ENCODE results near the gene ADAD2.
"Not testable (repeated sequence)": the region's sequence is repeated elsewhere in the genome, so short reads cannot be mapped to it uniquely, and the experiment has no call there.

The ADAD2 gene

DNA sequence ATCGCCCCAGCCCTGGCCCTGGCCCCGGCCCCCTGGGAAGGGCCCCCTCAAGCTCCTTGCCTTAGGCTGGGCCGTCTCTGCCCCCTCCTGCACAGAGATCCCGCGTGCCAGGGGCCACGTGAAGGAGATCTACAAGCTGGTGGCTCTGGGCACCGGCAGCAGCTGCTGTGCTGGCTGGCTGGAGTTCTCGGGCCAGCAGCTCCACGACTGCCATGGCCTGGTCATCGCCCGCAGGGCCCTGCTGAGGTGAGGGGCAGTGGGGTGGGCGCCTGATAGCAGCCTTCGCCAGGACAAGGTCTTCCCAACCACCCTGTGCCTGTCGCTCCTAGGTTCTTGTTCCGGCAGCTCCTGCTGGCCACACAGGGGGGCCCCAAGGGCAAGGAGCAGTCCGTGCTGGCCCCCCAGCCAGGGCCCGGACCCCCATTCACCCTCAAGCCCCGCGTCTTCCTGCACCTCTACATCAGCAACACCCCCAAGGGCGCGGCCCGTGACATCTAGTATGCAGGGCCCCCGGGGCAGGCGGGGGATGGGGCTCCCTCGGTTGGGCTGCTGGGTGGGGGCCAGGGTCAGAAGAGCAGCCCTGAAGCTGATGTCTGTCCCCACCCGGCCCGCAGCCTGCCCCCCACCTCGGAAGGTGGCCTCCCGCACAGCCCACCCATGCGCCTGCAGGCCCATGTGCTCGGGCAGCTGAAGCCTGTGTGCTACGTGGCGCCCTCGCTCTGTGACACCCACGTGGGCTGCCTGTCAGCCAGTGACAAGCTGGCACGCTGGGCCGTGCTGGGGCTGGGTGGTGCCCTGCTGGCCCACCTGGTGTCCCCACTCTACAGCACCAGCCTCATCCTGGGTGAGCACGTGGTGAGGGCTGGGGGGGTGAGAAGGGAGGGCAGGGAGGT, 4.5 kb downstream of the ADAD2 start:
- no peak for DNase-seq (ENCODE audit: low read depth in 2 of 2, low spot score in 1 of 2)

DNA sequence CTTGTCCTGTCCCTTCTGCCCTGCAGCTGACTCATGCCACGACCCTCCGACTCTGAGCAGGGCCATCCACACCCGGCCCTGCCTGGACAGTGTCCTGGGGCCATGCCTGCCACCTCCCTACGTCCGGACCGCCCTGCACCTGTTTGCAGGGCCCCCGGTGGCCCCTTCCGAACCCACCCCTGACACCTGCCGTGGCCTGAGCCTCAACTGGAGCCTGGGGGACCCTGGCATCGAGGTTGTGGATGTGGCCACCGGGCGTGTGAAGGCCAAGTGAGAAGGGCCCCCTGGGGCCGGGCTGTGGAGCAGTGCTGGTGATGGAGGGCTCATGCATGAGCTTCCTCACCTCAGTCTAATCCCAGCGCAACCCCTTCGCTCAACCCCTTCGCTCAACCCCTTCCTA, 5.1 kb downstream of the ADAD2 start:
- DNase-seq (ENCODE audit: low read depth in 2 of 2, low spot score in 1 of 2), result no peak

GRCh38 chr16:84196727-84197394, 5.9 kb downstream of the ADAD2 start:
- DNase-seq (ENCODE audit: low read depth in 2 of 2, low spot score in 1 of 2), result no peak

GRCh38 chr16:84197466-84198128, 6.6 kb downstream of the ADAD2 start:
- no peak for DNase-seq (ENCODE audit: low read depth in 2 of 2, low spot score in 1 of 2)

DNA sequence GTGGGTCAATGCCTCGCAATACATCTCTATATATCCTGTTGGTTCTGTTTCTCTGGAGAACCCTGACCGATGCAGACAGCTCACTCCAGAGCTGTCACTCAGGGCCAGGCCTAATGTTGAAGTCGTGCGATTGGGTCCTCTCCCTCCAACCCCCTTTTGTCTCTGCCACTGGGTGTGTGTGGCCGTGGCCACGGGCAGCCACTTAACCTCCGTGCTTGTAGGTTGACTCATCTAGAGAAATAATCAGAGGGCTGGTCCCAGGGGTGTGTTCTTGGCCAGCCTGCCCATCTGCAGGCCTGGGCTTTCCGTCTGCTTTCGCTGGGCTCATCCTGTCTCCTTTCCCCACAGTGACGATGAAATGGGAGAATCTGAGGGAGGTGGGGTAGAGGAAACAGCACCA, 7.4 kb downstream of the ADAD2 start:
- no peak for DNase-seq (ENCODE audit: low read depth in 2 of 2, low spot score in 1 of 2)

GRCh38 chr16:84199097-84199496, 8.1 kb downstream of the ADAD2 start:
- no peak for DNase-seq (ENCODE audit: low read depth in 2 of 2, low spot score in 1 of 2)

DNA sequence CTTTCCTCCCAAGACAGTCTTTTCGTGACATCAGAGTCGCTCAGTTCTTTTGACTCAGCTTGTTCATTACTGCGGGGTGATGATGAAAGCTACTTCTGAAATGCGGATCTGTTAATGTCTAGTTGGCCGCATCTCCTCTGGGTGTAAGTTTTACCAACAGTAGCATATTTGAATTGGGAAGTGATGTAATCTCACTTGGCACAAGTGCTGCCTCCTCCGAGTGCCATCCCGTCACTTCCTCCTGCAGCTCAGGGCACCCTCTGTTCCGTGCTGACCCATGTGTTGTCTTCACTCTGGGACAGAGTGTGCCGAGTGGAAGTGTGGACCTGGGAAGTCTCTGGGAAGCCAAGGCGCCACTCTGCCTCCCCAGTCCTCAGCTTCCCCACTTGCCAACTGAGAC, 8.9 kb downstream of the ADAD2 start:
- DNase-seq (ENCODE audit: low read depth in 2 of 2, low spot score in 1 of 2), result no peak

DNA sequence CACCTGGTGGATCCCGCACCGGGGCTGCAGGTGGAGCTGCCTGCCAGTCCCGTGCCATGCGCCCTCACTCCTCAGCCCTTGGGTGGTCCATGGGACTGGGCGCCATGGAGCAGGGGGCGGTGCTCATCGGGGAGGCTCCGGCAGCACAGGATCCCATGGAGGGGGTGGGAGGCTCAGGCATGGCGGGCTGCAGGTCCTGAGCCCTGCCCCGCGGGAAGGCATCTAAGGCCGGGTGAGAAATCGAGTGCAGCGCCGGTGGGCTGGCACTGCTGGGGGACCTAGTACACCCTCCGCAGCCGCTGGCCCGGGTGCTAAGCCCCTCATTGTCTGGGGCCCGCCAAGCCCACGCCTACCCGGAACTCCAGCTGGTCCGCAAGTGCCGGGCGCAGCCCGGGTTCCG, 13.6 kb downstream of the ADAD2 start:
- DNase-seq (ENCODE audit: low read depth in 2 of 2, low spot score in 1 of 2), result not testable (repeated sequence)

DNA sequence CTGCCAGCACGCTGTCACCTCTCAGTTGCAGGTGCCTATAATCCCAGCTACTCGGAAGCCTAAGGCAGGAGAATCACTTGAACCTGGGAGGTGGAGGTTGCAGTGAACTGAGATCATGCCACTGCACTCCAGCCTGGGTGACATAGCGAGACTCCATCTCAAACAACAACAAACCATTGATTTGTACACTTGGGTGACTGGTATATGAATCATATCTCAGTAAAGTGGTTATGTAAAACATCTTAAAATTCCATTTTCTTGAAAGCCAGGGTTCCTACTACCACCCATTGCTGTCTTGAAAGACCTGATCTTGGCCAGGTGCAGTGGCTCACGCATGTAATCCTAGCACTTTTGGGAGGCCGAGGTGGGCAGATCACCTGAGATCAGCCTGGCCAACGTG, 14.2 kb downstream of the ADAD2 start:
- DNase-seq (ENCODE audit: low read depth in 2 of 2, low spot score in 1 of 2), result not testable (repeated sequence)

DNA sequence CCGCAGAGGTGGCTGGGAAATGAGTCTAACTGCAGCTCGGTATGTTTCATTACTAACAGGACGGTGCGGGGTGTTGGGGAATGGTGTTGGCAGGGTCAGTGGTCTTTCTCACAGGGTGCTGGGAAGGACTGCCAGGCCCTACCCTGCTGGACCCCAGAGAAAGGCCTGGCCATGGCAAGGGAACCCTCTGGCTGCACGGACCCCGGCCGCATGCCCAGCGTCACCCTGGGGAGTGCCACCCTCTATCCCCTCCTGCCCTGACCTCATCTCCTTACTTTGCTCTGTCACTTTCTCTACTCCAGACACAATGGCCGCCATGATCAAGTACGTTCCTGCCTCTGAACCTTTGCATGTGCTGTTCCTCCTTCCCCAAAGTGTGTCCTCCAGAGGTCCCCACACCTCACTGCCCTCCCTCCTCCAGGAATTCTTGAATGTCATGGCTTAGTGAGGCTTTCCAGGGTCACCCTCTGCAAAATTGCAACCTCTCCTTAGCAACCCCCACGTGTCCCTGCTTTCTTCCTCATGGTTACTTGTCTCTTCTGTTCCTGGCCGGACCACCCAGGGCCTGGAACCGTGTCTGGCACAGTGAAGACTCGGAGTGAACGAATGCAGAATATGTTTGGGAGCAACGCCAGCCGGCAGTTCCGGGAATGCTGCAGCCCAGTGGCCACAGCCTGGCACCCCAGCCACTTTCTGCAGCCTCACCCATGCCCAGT, 15.2 kb downstream of the ADAD2 start:
- DNase-seq (ENCODE audit: low read depth in 2 of 2, low spot score in 1 of 2), result no peak

DNA sequence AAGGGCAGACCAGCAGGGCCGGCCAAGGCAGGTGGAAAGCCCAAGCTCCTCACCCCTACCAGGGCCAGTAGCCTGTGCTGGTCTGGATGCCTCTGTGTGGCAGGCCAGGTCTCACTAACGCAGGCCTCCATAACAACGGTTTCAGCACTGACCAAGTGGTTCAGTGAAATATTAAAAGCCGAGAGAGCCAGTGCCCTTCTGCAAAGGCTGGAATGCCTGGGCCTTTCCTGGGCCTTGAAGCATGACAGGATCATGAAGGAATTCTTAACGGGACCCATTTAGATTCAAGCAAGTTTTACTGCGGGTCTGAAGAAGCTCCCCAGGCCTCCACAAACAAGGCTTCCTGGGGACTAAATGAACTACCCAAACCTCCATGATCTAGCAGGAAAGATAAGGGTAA, 16.3 kb downstream of the ADAD2 start:
- DNase-seq (ENCODE audit: low read depth in 2 of 2, low spot score in 1 of 2), result no peak

GRCh38 chr16:84207879-84208278, 16.9 kb downstream of the ADAD2 start:
- DNase-seq (ENCODE audit: low read depth in 2 of 2, low spot score in 1 of 2), result no peak

DNA sequence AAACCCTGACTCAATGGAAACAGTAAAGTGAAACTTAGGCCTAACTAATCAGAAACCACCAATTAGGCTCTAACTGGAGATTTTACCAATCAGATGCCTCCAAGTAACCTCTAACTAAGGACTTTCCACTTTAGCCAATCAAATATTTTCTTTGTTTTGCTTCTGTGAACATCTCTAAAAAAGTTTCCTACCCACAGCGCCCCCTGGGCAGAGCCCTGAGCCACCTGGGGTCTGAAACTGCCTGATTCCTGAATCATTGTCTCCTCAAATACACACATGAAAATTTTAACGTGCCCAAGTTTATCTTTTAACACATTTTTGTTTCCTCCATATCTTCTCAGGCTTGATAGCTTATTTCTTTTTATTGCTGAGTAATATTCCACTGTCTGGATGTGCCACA, 19.0 kb downstream of the ADAD2 start:
- no peak for DNase-seq (ENCODE audit: low read depth in 2 of 2, low spot score in 1 of 2)

- no peak for DNase-seq (ENCODE audit: low read depth in 2 of 2, low spot score in 1 of 2)
These were observed 21.2 kb downstream of the ADAD2 start for GRCh38 chr16:84212154-84212553.

- DNase-seq (ENCODE audit: low read depth in 2 of 2, low spot score in 1 of 2), result no peak
These were observed 21.7 kb downstream of the ADAD2 start for GRCh38 chr16:84212631-84213030.

DNA sequence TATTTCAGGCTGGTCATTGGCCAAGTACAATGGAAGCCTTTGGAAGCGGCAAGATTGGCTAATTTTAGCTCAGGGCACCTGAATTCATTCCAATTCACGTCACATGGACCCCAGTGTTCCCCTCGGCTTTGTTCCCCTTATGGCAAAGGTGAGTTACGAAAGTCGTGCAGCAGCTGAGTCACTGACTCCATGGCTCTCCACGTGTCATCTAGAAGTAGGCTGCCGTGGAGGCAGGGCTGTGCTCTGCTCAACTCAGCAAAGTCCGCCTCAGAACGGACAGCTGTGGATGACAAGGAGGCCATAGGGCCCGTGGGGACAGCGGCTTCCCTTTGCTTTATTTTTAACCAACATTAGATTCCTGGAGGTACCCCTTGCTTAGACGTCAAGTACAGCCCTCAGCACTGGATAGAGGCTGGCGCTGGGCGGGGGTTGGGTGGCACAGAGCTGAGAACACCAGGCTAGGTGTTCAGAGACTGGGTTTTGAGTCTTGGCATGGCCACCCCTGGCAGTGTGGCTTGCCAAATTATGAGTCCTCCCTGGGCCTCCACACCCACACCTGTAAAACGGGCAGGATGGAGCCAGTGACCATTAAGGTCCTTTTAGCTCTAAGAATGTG, 23.6 kb downstream of the ADAD2 start:
- DNase-seq (ENCODE audit: low read depth in 2 of 2, low spot score in 1 of 2), result no peak

DNA sequence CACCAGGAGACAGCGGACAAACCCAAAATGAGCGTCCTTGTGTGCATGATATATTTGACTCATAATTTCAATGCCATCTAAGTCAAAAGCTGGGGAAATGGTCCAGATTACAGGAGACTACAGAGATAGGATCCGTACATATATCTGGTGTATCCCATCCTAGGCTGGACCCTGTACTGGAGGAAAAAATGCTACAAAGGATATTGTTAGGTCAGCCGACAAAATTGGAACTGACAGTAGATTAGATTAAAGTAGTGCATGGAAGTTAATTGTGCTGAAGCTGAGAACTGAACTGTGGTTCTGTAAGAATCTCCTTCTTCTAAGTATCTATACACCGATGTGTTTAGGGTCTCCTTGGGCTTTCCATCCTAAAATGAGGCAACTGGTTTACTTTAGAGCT, 24.6 kb downstream of the ADAD2 start:
- DNase-seq (ENCODE audit: low read depth in 2 of 2, low spot score in 1 of 2), result no peak

- not testable (repeated sequence) for DNase-seq (ENCODE audit: low read depth in 2 of 2, low spot score in 1 of 2)
These were observed 25.2 kb downstream of the ADAD2 start for GRCh38 chr16:84216144-84216543.

GRCh38 chr16:84218176-84218823, 27.3 kb downstream of the ADAD2 start:
- DNase-seq (ENCODE audit: low read depth in 2 of 2, low spot score in 1 of 2), result no peak

GRCh38 chr16:84218956-84219355, 28.0 kb downstream of the ADAD2 start:
- no peak for DNase-seq (ENCODE audit: low read depth in 2 of 2, low spot score in 1 of 2)
